Measurements from ENCODE around the gene FOXP1.

GRCh38 chr3:71350998-71351397 is 232.5 kb downstream of the FOXP1 start:
- TF ChIP-seq CTCF (IDR thresholded peaks at IDR 0.05) = no peak
- no peak for TF ChIP-seq POLR2AphosphoS5 (IDR thresholded peaks at IDR 0.05)
